ENCODE data around the gene ARSB. TPM values are rescaled to one million over a fixed set of nuclear protein-coding genes. Genes with fewer than 3 reads are reported as not detected.

The ARSB gene
- total and polyA plus RNA-seq, 7 experiments from 2014 or later = 3.3 to 10.8 (median 4.8) TPM

- ATAC-seq (no peak), DNase-seq (no peak)
- Mint-ChIP-seq H3K27ac (no peak overlapping the region), H3K4me3 (no peak overlapping the region), H3K9me3 (peaks cover 0 to 8% (median 0%) of the 10 kb centered on the region in 11 donors), H3K27me3 (peaks cover 0 to 3% (median 0%) of the 10 kb centered on the region in 5 donors), H3K4me1 (peaks cover 0 to 23% (median 0%) of the 10 kb centered on the region in 7 donors), H3K36me3 (peaks cover 0 to 4% (median 0%) of the 10 kb centered on the region in 5 donors)
- Histone ChIP-seq H3K9me3 (ENCODE audit: control insufficient read depth in 2 of 3, low read length in 3 of 3) (no peaks in the 10 kb centered on the region), H3K4me3 (ENCODE audit: low read length) (no peak overlapping the region), H3K27ac (ENCODE audit: low read depth, low read length) (no peak overlapping the region), H3K27me3 (ENCODE audit: control insufficient read depth in 2 of 2, insufficient read depth in 2 of 2, low read length in 2 of 2) (no peaks in the 10 kb centered on the region), H3K36me3 (ENCODE audit: control insufficient read depth in 2 of 3, insufficient read depth in 3 of 3, low read length in 3 of 3) (no peaks in the 10 kb centered on the region), H3K4me1 (ENCODE audit: control insufficient read depth in 2 of 2, insufficient read depth in 2 of 2, low read length in 2 of 2) (no peaks in the 10 kb centered on the region)
- intact Hi-C loops (cut with micrococcal nuclease) = no loop called here
- CTCF ChIA-PET = no interaction called here
- POLR2A ChIA-PET = no interaction called here
These were observed 226.8 kb downstream of the ARSB start for GRCh38 chr5:78758169-78758839.

- ChIA-PET POLR2A (no interaction called here), CTCF (no interaction called here)
- DNase-seq (no peak), ATAC-seq (no peak)
- Histone ChIP-seq H3K4me1 (ENCODE audit: control insufficient read depth in 2 of 2, insufficient read depth in 2 of 2, low read length in 2 of 2) (no peaks in the 10 kb centered on the region), H3K4me3 (ENCODE audit: low read length) (no peak overlapping the region), H3K36me3 (ENCODE audit: control insufficient read depth in 2 of 3, insufficient read depth in 3 of 3, low read length in 3 of 3) (no peaks in the 10 kb centered on the region), H3K27me3 (ENCODE audit: control insufficient read depth in 2 of 2, insufficient read depth in 2 of 2, low read length in 2 of 2) (no peaks in the 10 kb centered on the region), H3K9me3 (ENCODE audit: control insufficient read depth in 2 of 3, low read length in 3 of 3) (no peaks in the 10 kb centered on the region), H3K27ac (ENCODE audit: low read depth, low read length) (no peak overlapping the region)
- intact Hi-C loops (cut with micrococcal nuclease) = no loop called here
- peaks cover 0 to 4% (median 0%) of the 10 kb centered on the region in 5 donors for H3K36me3 Mint-ChIP-seq
- peaks cover 0 to 23% (median 0%) of the 10 kb centered on the region in 7 donors for H3K4me1 Mint-ChIP-seq
- H3K9me3 Mint-ChIP-seq = peaks cover 0 to 8% (median 0%) of the 10 kb centered on the region in 11 donors
- peak overlapping the region in 1 of 9 donors; percentile 34 for H3K27ac Mint-ChIP-seq
- H3K27me3 Mint-ChIP-seq = peaks cover 0 to 6% (median 0%) of the 10 kb centered on the region in 5 donors
- no peak overlapping the region for H3K4me3 Mint-ChIP-seq
These were observed 227.6 kb downstream of the ARSB start for GRCh38 chr5:78757269-78758053.

GRCh38 chr5:78756858-78757257 is 228.3 kb downstream of the ARSB start:
- ATAC-seq = no peak
- no peaks in the 10 kb centered on the region for H3K36me3 ChIP-seq (ENCODE audit: control insufficient read depth in 2 of 3, insufficient read depth in 3 of 3, low read length in 3 of 3)

GRCh38 chr5:78755822-78756429 is 229.2 kb downstream of the ARSB start:
- H3K4me1 Mint-ChIP-seq = peaks cover 0 to 23% (median 0%) of the 10 kb centered on the region in 7 donors
- Histone ChIP-seq H3K9me3 (ENCODE audit: control insufficient read depth in 2 of 3, low read length in 3 of 3) (no peaks in the 10 kb centered on the region), H3K27ac (ENCODE audit: low read depth, low read length) (no peak overlapping the region), H3K27me3 (ENCODE audit: control insufficient read depth in 2 of 2, insufficient read depth in 2 of 2, low read length in 2 of 2) (no peaks in the 10 kb centered on the region), H3K4me1 (ENCODE audit: control insufficient read depth in 2 of 2, insufficient read depth in 2 of 2, low read length in 2 of 2) (no peaks in the 10 kb centered on the region), H3K36me3 (ENCODE audit: control insufficient read depth in 2 of 3, insufficient read depth in 3 of 3, low read length in 3 of 3) (no peaks in the 10 kb centered on the region), H3K4me3 (ENCODE audit: low read length) (no peak overlapping the region)
- DNase-seq (no peak), ATAC-seq (no peak)
- CTCF ChIA-PET = no interaction called here
- H3K4me3 Mint-ChIP-seq = no peak overlapping the region
- H3K27ac Mint-ChIP-seq = no peak overlapping the region
- peaks cover 0 to 6% (median 0%) of the 10 kb centered on the region in 5 donors for H3K27me3 Mint-ChIP-seq
- peaks cover 0 to 4% (median 0%) of the 10 kb centered on the region in 5 donors for H3K36me3 Mint-ChIP-seq
- H3K9me3 Mint-ChIP-seq = peaks cover 0 to 4% (median 0%) of the 10 kb centered on the region in 11 donors
- intact Hi-C loops (cut with micrococcal nuclease) = no loop called here
- POLR2A ChIA-PET = no interaction called here

More at GRCh38 chr5:78756858-78757257, 228.3 kb downstream of the ARSB start:
- ChIA-PET POLR2A (no interaction called here), CTCF (no interaction called here)
- Histone ChIP-seq H3K9me3 (ENCODE audit: control insufficient read depth in 2 of 3, low read length in 3 of 3) (no peaks in the 10 kb centered on the region), H3K27ac (ENCODE audit: low read depth, low read length) (no peak overlapping the region), H3K27me3 (ENCODE audit: control insufficient read depth in 2 of 2, insufficient read depth in 2 of 2, low read length in 2 of 2) (no peaks in the 10 kb centered on the region), H3K4me3 (ENCODE audit: low read length) (no peak overlapping the region), H3K4me1 (ENCODE audit: control insufficient read depth in 2 of 2, insufficient read depth in 2 of 2, low read length in 2 of 2) (no peaks in the 10 kb centered on the region)
- DNase-seq = no peak
- Mint-ChIP-seq H3K4me3 (no peak overlapping the region), H3K27ac (peak overlapping the region in 1 of 9 donors; percentile 34), H3K9me3 (peaks cover 0 to 5% (median 0%) of the 10 kb centered on the region in 11 donors), H3K36me3 (peaks cover 0 to 4% (median 0%) of the 10 kb centered on the region in 5 donors), H3K4me1 (peaks cover 0 to 23% (median 0%) of the 10 kb centered on the region in 7 donors), H3K27me3 (peaks cover 0 to 6% (median 0%) of the 10 kb centered on the region in 5 donors)
- intact Hi-C loops (cut with micrococcal nuclease) = no loop called here

GRCh38 chr5:78754655-78755054 is 230.5 kb downstream of the ARSB start:
- peaks cover 0 to 6% (median 5%) of the 10 kb centered on the region in 5 donors for H3K27me3 Mint-ChIP-seq
- no peak overlapping the region for H3K27ac Mint-ChIP-seq
- H3K4me3 Mint-ChIP-seq = no peak overlapping the region
- ChIA-PET CTCF (no interaction called here), POLR2A (no interaction called here)
- intact Hi-C loops (cut with micrococcal nuclease) = no loop called here
- Histone ChIP-seq H3K36me3 (ENCODE audit: control insufficient read depth in 2 of 3, insufficient read depth in 3 of 3, low read length in 3 of 3) (no peaks in the 10 kb centered on the region), H3K4me1 (ENCODE audit: control insufficient read depth in 2 of 2, insufficient read depth in 2 of 2, low read length in 2 of 2) (no peaks in the 10 kb centered on the region), H3K27me3 (ENCODE audit: control insufficient read depth in 2 of 2, insufficient read depth in 2 of 2, low read length in 2 of 2) (no peaks in the 10 kb centered on the region), H3K27ac (ENCODE audit: low read depth, low read length) (no peak overlapping the region), H3K9me3 (ENCODE audit: control insufficient read depth in 2 of 3, low read length in 3 of 3) (no peaks in the 10 kb centered on the region), H3K4me3 (ENCODE audit: low read length) (no peak overlapping the region)
- H3K9me3 Mint-ChIP-seq = no peaks in the 10 kb centered on the region
- peaks cover 0 to 4% (median 0%) of the 10 kb centered on the region in 5 donors for H3K36me3 Mint-ChIP-seq
- DNase-seq (no peak), ATAC-seq (no peak)
- peaks cover 0 to 23% (median 0%) of the 10 kb centered on the region in 7 donors for H3K4me1 Mint-ChIP-seq

- Mint-ChIP-seq H3K9me3 (no peaks in the 10 kb centered on the region), H3K27ac (no peak overlapping the region), H3K27me3 (peaks cover 0 to 8% (median 5%) of the 10 kb centered on the region in 5 donors), H3K36me3 (peaks cover 0 to 4% (median 0%) of the 10 kb centered on the region in 5 donors), H3K4me3 (no peak overlapping the region), H3K4me1 (peaks cover 0 to 21% (median 0%) of the 10 kb centered on the region in 7 donors)
- ChIA-PET CTCF (no interaction called here), POLR2A (no interaction called here)
- no peaks in the 10 kb centered on the region for H3K4me1 ChIP-seq (ENCODE audit: control insufficient read depth in 2 of 2, insufficient read depth in 2 of 2, low read length in 2 of 2)
- no peak overlapping the region for H3K27ac ChIP-seq (ENCODE audit: low read depth, low read length)
- no peaks in the 10 kb centered on the region for H3K36me3 ChIP-seq (ENCODE audit: control insufficient read depth in 2 of 3, insufficient read depth in 3 of 3, low read length in 3 of 3)
- H3K9me3 ChIP-seq (ENCODE audit: control insufficient read depth in 2 of 3, low read length in 3 of 3) = no peaks in the 10 kb centered on the region
- no peak overlapping the region for H3K4me3 ChIP-seq (ENCODE audit: low read length)
- intact Hi-C loops (cut with micrococcal nuclease) = no loop called here
- ATAC-seq = no peak
- DNase-seq = no peak
- H3K27me3 ChIP-seq (ENCODE audit: control insufficient read depth in 2 of 2, insufficient read depth in 2 of 2, low read length in 2 of 2) = no peaks in the 10 kb centered on the region
These were observed 232.0 kb downstream of the ARSB start for GRCh38 chr5:78753093-78753531.

Data from naive thymus-derived CD4-positive, alpha-beta T cell (primary cell).